GM23248 (cell line): ENCODE measurements around the gene RPL10A. TPM values are rescaled to one million over a fixed set of nuclear protein-coding genes. Genes with fewer than 3 reads are reported as not detected.

Source experiments
- DNase-seq: peaks from one replicate; pipeline ENCODE4 v3.0.0-alpha.2; 2015
- H2AFZ ChIP-seq: fragments of 200-600 bp; sonication (generic); 2 replicates; pipeline ENCODE4 v1.6.1; 2016; ENCODE audit warnings: antibody characterized with exemption
- H3F3A ChIP-seq: fragments of 200-600 bp; sonication (generic); 2 replicates; pipeline ENCODE4 v1.6.1; 2016; ENCODE audit warnings: mild to moderate bottlenecking, antibody characterized with exemption, mixed run types; ENCODE audit not compliant: insufficient read depth
- H3K27ac ChIP-seq: fragments of 200-600 bp; sonication (generic); 2 replicates; pipeline ENCODE4 v1.5.1; 2016; ENCODE audit warnings: mild to moderate bottlenecking
- H3K27me3 ChIP-seq: fragments of 200-600 bp; sonication (generic); replicated peaks from 2 replicates; pipeline ENCODE4 v1.6.1; 2016; ENCODE audit warnings: mild to moderate bottlenecking; ENCODE audit not compliant: insufficient read depth
- H3K36me3 ChIP-seq: fragments of 200-600 bp; sonication (generic); 2 replicates; pipeline ENCODE4 v1.6.1; 2016; ENCODE audit warnings: low read depth, mild to moderate bottlenecking
- H3K4me1 ChIP-seq: fragments of 200-600 bp; sonication (generic); 2 replicates; pipeline ENCODE4 v1.6.1; 2016; ENCODE audit warnings: mild to moderate bottlenecking; ENCODE audit not compliant: insufficient read depth
- H3K4me2 ChIP-seq: fragments of 200-600 bp; sonication (generic); one replicate; pipeline ENCODE4 v1.6.1; 2016; ENCODE audit warnings: mild to moderate bottlenecking; ENCODE audit not compliant: unreplicated experiment
- H3K4me3 ChIP-seq: fragments of 200-600 bp; sonication (generic); 2 replicates; pipeline ENCODE4 v1.5.1; 2016; ENCODE audit warnings: mild to moderate bottlenecking
- H3K79me2 ChIP-seq: fragments of 200-600 bp; sonication (generic); 2 replicates; pipeline ENCODE4 v1.6.1; 2016; ENCODE audit warnings: mild to moderate bottlenecking; ENCODE audit not compliant: insufficient read depth
- H3K9ac ChIP-seq: fragments of 200-600 bp; sonication (generic); 2 replicates; pipeline ENCODE4 v1.6.1; 2016; ENCODE audit warnings: mild to moderate bottlenecking
- H3K9me2 ChIP-seq: fragments of 200-600 bp; sonication (generic); 2 replicates; pipeline ENCODE4 v1.6.1; 2016; ENCODE audit warnings: mixed run types, mild to moderate bottlenecking, moderate library complexity; ENCODE audit not compliant: insufficient read depth
- H3K9me3 ChIP-seq: fragments of 200-600 bp; sonication (generic); one replicate; pipeline ENCODE4 v1.6.1; 2017; ENCODE audit warnings: low read depth
- H4K20me1 ChIP-seq: fragments of 200-600 bp; sonication (generic); 2 replicates; pipeline ENCODE4 v1.6.0; 2016; ENCODE audit not compliant: insufficient read depth
- EZH2 ChIP-seq: fragments of 200-600 bp; sonication (generic); IDR thresholded peaks from 2 replicates; pipeline ENCODE4 v1.6.1; 2018; ENCODE audit warnings: antibody characterized with exemption, mild to moderate bottlenecking; ENCODE audit not compliant: insufficient read depth, poor library complexity, severe bottlenecking
- EZH2phosphoT487 ChIP-seq: fragments of 200-600 bp; sonication (generic); IDR thresholded peaks from 2 replicates; pipeline ENCODE4 v1.6.1; 2018; ENCODE audit warnings: antibody characterized with exemption, moderate library complexity, mild to moderate bottlenecking, low read depth; ENCODE audit not compliant: insufficient read depth
- WGBS, 2 experiments: methylation state at CpG; one replicate each; pipeline ENCODE4 v1.1.6; 2015 to 2017; ENCODE audit warnings: low lambda C conversion rate in 2 of 2, low coverage in 1 of 2; ENCODE audit errors: missing lambda C conversion rate in 2 of 2; 5-methylcytosine and 5-hydroxymethylcytosine counted together
- in situ Hi-C: fragments of 300-500 bp; cut with MboI; formaldehyde crosslinking; loops from 2 replicates; pipeline ENCODE4 v1.15.0; 2020
- polyA plus RNA-seq: library from polyadenylated mRNA; unstranded; fragments of >200 nt; fragmentation: Nextera tagmentation; extraction: Ambion mirVana; gene quantifications from 2 replicates; pipeline ENCODE4 v1.2.1, GENCODE V29; 2016
- total RNA-seq: library from RNA; depleted of rRNA; stranded (reverse); fragments of >200 nt; shearing (Covaris generic); gene quantifications from 2 replicates; pipeline ENCODE4 v1.2.3, GENCODE V29; 2014

Gene RPL10A
- total and polyA plus RNA-seq, 2 experiments from 2014 or later = 366 to 915 TPM

GRCh38 chr6:35501784-35502183 is 33.6 kb downstream of the RPL10A start:
- in situ Hi-C loops = no loop called here

GRCh38 chr6:35503534-35503933 is 35.3 kb downstream of the RPL10A start:
- TF ChIP-seq EZH2phosphoT487 (no peak), EZH2 (no peak)
- Histone ChIP-seq H3K27me3 (peaks cover 14% of the 10 kb centered on the region), H3K4me2 (no peak overlapping the region), H3K9me3 (no peaks in the 10 kb centered on the region), H3K36me3 (no peaks in the 10 kb centered on the region), H4K20me1 (no peaks in the 10 kb centered on the region), H3K4me3 (no peak overlapping the region), H3K4me1 (no peaks in the 10 kb centered on the region), H3K79me2 (no peaks in the 10 kb centered on the region), H3K9ac (no peak overlapping the region), H3K9me2 (no peaks in the 10 kb centered on the region), H2AFZ (no peak overlapping the region), H3K27ac (no peak overlapping the region), H3F3A (0 out of 2 replicates have a peak, but pooled peaks cover 5% of the 10 kb centered on the region)
- DNase-seq = no peak
- WGBS, 2 experiments = 62 to 64% methylated on average over 15 of the region's 15 CpGs
- in situ Hi-C loops = no loop called here

More at GRCh38 chr6:35501784-35502183, 33.6 kb downstream of the RPL10A start:
- no peak for TF ChIP-seq EZH2
- TF ChIP-seq EZH2phosphoT487 = no peak
- no peaks in the 10 kb centered on the region for H3K9me2 ChIP-seq
- no peak overlapping the region for H3K4me3 ChIP-seq
- 0 out of 2 replicates have a peak, but pooled peaks cover 5% of the 10 kb centered on the region for H3F3A ChIP-seq
- no peaks in the 10 kb centered on the region for H3K79me2 ChIP-seq
- no peak overlapping the region for H3K27ac ChIP-seq
- no peak overlapping the region for H2AFZ ChIP-seq
- no peaks in the 10 kb centered on the region for H4K20me1 ChIP-seq
- H3K9me3 ChIP-seq = no peaks in the 10 kb centered on the region
- DNase-seq = no peak
- no peaks in the 10 kb centered on the region for H3K4me1 ChIP-seq
- 94 to 100% methylated on average over 2 of the region's 2 CpGs for WGBS, 2 experiments
- H3K36me3 ChIP-seq = no peaks in the 10 kb centered on the region
- no peak overlapping the region for H3K4me2 ChIP-seq
- H3K27me3 ChIP-seq = peaks cover 13% of the 10 kb centered on the region; the same call in 1 of the 2 replicates
- no peak overlapping the region for H3K9ac ChIP-seq

GRCh38 chr6:35505999-35506412 is 37.8 kb downstream of the RPL10A start:
- Histone ChIP-seq H3K4me1 (no peaks in the 10 kb centered on the region), H3K9me3 (no peaks in the 10 kb centered on the region), H3K36me3 (no peaks in the 10 kb centered on the region), H3K9me2 (no peaks in the 10 kb centered on the region), H4K20me1 (no peaks in the 10 kb centered on the region), H3K27ac (no peak overlapping the region), H3K4me2 (no peak overlapping the region), H3K4me3 (no peak overlapping the region), H3F3A (no peaks in the 10 kb centered on the region), H2AFZ (no peak overlapping the region), H3K27me3 (peaks cover 21% of the 10 kb centered on the region), H3K9ac (no peak overlapping the region), H3K79me2 (no peaks in the 10 kb centered on the region)
- WGBS, 2 experiments = 34 to 43% methylated on average over 17 to 21 of the region's 21 CpGs
- no peak for TF ChIP-seq EZH2phosphoT487
- no peak for TF ChIP-seq EZH2
- in situ Hi-C loops = no loop called here
- DNase-seq = no peak

GRCh38 chr6:35506536-35506935 is 38.3 kb downstream of the RPL10A start:
- in situ Hi-C loops = no loop called here
- Histone ChIP-seq H3K4me3 (no peak overlapping the region), H3K9me3 (no peaks in the 10 kb centered on the region), H3F3A (no peaks in the 10 kb centered on the region), H2AFZ (no peak overlapping the region), H3K4me1 (no peaks in the 10 kb centered on the region), H3K9ac (no peak overlapping the region), H3K9me2 (no peaks in the 10 kb centered on the region), H3K36me3 (no peaks in the 10 kb centered on the region), H3K27me3 (peaks cover 27% of the 10 kb centered on the region), H3K4me2 (no peak overlapping the region), H3K27ac (no peak overlapping the region), H4K20me1 (no peaks in the 10 kb centered on the region), H3K79me2 (no peaks in the 10 kb centered on the region)
- WGBS, 2 experiments = 77 to 84% methylated on average over 3 of the region's 3 CpGs
- TF ChIP-seq EZH2phosphoT487 (no peak), EZH2 (no peak)
- DNase-seq = no peak

- Histone ChIP-seq H3F3A (no peaks in the 10 kb centered on the region), H3K4me2 (no peak overlapping the region), H3K9me2 (no peaks in the 10 kb centered on the region), H3K27ac (no peak overlapping the region), H3K9ac (no peak overlapping the region), H3K79me2 (no peaks in the 10 kb centered on the region), H3K4me1 (no peaks in the 10 kb centered on the region), H3K4me3 (no peak overlapping the region), H3K36me3 (no peaks in the 10 kb centered on the region), H4K20me1 (no peaks in the 10 kb centered on the region), H3K9me3 (no peaks in the 10 kb centered on the region), H3K27me3 (peaks cover 28% of the 10 kb centered on the region), H2AFZ (no peak overlapping the region)
- no peak for TF ChIP-seq EZH2
- DNase-seq = no peak
- in situ Hi-C loops = no loop called here
- WGBS, 2 experiments = 98 to 100% methylated on average over 2 of the region's 2 CpGs
Observed at GRCh38 chr6:35507221-35507620, 39.0 kb downstream of the RPL10A start.
